MV-4-11 (cell line): ENCODE data around the gene BNIP1.

Experiments used
- DNase-seq: peaks from one replicate; lab custom pipeline; 2025; lab: John Stamatoyannopoulos, UW

Gene BNIP1

DNA sequence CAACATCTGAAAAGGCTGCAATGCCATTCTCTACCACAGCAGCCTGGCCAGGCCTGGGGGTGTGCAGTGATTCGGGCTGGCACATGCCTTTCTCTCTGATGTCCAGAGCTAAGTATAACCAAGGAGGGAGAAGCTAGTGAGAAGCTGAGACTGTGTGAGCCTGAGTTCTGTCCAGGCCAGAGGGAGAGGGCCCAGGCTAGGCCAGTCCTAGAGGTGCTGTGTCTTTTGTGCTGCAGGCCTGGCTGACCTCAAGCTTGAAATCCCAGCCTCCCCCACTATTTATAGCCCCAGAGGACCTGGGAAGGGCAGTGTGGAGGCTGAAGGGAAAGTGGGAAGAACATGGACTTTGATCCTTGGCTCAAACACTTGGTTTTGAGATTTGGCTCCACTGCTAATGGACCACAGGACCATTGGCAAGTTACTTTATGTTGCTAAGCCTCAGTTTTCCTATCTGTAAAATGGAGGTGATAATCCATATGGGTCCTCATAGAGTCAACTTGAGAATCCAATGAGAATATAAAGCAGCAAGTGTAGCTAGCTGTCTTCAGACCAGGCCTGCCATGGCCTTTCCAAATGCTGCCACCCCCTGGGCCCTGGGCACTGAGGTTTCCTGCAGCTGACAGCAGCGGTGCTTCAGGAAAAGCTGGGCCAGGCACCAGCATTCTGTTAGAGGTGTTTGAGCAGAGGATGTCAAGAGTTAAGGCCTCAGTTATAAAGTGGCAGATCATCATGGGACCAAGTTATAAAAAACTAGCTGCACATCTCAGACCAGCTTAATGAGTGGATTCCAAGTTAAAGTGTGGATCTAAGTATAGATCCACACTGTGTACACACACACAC is 21.1 kb downstream of the BNIP1 start:
- no peak for DNase-seq

DNA sequence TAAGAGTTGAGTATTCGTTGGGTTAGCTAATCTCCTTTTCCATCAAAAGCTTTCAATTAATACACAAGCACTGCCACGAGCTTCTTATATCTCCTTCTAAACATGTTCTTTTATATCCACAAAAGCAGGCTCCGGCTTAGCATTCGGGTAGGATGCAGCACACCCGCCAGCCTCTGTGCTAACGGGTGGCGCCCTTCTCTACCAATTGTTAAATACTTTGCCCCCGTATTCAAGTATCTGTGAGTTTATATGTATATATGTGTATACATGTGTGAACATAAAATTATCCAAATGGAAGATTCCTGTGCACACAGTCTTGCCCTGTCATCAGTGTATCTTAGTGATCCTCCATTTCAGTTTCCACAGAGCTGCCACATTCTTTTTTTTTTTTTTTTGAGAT is 27.8 kb downstream of the BNIP1 start:
- DNase-seq, result no peak

DNA sequence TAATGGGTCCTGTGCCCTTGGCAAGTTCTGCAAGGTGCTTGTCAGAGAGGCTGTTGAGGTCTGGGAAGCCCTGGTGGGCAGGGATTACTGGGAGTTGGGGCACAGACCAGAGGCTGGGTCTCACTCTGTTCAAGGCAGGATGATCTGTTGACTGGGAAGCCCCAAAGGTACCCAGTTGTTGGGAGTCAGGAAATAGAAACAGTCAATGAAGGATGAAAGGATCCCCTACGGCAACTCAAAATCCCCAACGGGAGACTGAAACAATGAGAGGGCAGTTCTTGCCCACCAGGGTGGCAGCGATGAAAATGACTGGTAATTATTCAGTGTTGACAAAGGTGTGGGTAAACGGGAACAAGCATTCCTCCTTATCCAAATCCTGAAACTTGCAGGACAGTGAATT is 31.2 kb downstream of the BNIP1 start:
- DNase-seq, result no peak

DNA sequence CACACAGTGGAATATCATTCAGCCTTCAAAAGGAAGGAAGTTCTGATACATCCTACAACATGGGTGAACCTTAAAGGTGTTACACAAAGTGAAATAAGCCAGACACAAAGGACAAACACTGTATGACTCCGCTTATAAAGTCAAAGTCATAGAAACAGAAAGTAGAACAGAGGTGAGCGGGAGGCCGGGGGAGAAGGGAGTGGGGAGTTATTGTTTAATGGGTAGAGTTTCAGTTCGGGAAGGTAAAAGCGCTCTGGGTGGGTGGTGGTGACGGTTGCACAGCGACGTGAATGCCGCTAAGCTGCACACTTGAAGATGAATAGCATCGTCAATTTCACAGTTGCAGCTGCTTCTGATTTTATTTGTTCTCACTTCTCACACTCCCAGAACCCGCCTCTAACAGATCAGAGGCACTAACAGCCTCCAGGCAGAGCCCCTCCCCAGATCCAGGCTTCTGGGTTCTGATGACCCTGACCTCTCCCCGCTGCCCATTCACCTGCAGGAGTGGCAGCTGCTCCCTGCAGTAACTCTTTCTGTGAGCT is 34.1 kb downstream of the BNIP1 start:
- DNase-seq, result no peak

DNA sequence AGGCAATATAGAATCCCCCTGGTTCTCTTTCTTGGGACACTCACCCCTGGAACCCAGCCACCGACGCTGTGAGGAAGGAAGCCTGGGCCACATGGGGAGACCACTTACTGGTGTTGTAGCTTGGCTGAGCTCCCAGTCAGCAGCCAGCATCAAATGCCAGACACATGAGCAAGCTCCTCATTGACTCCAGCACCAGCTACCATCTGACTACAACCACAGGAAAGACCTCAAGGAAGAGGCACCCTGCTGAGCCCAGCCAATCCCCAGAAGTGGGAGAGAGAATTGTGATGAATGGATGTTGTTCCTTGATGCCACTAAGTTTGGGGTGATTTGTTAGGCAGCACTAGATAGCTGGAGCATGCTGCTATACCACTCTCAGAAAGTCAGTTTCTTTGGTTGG is 36.0 kb downstream of the BNIP1 start:
- DNase-seq, result no peak

DNA sequence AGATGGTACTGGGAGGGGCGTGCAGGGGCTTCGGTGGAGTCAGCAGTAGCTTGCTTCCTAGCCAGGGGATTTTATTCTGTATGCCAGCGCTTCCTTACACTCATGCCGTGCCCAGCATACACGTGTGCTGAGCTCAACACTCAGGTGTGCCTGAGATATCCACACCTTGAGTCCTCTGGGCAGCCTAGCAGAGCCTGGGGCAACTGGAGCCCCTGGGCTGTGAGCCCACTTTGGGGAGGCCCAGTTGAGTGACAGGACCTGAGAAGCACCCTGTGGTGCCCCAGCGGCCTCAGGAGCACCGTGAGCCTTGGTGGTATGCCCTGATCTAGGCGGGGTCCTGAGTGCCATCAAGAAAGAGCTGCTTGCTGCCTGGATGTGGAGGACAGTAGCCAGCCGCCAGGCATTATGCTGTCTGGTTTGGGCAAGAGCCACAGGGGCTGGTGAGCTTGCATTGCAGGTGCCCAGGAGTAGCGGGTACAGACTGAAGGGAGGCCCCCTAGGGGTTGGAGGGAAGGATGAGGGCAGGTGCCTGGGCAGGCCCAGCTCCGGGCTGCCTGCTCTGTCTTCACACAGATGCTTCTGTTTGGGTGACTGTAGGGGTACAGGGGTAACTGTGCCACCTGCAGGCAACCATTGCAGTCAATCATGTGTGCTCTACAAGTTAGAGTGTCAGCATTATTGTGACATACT is 42.9 kb downstream of the BNIP1 start:
- no peak for DNase-seq

DNA sequence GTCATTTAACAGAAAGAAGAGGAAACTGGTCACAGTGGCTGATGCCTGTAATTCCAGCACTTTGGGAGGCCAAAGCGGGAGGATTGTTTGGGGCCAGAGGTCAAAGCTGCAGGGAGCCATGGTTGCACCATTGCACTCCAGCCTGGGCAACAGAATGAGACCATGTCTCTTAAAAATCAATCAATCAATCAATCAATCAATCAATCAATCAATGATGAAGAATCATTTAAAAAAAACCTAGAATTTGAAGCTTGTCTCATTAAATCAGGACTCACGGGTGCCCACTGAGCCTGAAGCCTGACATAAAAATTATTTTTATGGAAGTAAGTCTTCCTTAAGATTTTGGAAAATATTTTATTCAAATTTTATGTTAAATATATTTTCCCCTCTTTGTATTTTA is 43.9 kb downstream of the BNIP1 start:
- no peak for DNase-seq

DNA sequence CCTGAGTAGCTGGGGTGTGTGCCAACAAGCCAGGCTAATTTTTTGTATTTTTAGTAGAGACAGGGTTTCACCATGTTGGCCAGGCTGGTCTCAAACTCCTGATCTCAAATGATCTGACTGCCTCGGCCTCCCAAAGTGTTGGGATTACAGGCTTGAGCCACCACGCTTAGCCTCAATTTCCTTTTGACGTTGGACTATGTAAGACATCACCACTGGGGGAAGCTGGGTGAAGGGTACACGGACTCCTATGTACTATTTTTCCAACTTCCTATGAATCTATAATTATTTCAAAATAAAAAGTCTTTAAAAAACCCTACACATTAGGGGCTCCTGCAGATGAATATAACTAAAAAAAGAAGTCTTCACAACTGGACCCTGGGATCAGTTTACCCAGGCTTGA is 46.7 kb downstream of the BNIP1 start:
- no peak for DNase-seq

DNA sequence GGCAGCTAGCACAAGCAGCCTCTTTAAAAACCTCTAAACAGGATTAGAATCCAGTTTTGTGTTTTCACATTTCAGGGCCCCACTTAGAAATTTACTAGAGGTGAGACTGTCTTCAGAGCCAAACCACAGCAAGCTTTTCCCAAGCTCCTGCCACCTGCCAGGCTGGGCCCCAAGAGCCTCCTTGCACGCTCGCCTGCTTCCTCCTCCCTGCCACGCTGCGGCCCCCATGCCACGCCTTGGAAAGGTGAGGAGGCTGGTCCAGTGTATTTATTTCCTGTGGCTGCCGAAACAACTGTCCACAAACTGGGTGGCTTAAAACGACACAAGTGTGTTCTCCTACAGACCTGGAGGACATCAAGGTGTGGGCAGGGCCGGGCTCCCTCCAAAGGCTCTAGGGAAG is 47.2 kb downstream of the BNIP1 start:
- no peak for DNase-seq

DNA sequence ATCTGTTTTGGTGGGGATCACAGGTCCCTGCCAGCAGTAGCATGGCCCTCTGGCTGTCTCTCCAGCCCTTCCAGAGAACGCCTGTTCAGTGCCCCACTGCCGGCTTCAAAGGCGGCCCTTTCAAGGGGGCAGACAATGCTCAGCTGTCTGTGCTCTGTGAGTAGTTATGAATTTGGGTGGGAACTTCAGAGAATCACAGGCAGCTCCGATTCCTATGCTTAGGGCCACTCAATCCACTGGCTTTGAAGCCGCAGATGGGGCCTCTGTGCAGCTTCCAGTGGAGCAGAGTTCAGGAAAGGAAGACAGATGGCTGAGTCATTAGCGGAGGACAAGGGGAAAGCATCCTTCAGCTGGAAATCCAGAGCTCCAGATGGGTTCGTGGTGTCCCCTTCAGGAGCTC is 48.2 kb downstream of the BNIP1 start:
- DNase-seq, result no peak

DNA sequence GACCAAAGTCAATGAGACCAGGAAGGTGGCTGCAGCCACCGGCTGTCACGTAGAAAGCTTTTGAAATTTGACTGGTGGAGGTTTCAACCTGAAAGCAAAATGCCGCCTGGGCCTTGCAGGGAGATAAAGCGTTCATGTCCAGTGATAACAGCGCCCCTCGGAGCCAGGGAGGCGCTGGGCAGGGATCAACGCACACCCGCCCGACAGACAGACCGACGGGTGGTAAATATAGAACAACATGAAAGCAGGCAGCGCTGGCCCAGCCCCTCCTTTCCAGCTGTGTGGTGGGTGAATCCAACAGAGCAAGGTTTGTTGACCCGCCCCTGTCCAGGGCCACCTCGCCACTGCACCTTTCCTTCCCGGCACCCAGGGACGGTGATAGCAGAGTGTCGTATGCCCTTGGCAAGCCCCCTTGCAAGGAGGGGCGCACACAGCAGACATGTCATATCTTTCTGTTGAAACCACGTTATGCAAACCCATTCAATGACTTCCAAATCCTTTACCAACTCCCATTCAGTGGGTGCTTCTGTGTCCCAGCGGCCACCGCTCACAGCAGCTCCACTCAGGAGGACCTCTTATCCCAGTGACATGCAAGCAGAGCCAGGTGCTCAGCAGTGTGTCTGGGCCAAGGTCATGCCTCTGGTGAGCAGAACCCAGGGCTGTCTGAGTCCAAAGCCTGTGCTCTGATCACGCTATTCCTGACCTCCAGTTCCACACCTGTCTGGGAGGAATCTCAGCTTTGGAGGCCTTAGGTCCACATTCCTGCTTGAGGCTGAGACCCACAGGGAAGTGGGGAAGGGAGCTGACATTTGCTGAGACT is 52.0 kb downstream of the BNIP1 start:
- no peak for DNase-seq

DNA sequence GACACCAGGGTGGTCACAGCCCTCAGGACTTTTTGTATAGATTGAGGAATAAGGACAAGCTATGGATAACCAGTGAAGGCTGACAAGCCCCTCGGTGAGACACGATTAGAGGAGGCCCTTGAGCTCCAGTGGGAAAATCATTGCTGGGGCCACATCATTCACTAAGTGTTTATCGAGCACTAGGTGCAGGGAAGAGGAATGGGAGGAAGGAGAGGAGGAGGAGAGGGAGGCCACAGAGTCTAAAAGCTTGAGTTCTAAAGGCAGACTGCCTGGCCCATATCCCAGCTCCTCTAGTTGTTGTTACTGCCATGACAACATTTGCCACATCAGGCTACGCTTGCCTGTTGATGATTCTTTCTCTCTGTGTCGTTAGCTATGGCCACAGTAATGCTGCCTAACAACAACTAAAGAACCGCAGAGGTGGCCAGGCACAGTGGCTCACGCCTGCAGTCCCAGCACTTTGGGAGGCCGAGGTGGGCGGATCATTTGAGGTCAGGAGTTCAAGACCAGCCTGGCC is 53.1 kb downstream of the BNIP1 start:
- no peak for DNase-seq

DNA sequence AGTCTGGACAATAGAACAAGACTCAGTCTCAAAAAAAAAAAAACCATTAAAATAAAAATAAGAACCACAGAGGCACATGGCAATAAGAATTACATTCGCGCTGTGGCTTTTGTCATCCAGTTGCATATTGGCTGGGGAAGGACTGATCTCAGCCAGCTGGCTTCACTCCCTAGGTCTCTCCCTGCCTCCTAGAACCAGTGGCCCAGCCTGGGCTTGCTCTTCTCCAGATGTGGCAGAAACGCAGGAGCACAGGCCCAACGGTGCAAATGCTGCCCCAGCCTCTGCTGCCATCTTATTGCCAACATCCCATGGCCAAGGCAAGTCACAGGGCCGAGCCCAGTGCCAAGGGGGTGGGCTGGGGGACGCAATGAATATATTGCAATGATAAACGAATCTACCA is 53.7 kb downstream of the BNIP1 start:
- no peak for DNase-seq

DNA sequence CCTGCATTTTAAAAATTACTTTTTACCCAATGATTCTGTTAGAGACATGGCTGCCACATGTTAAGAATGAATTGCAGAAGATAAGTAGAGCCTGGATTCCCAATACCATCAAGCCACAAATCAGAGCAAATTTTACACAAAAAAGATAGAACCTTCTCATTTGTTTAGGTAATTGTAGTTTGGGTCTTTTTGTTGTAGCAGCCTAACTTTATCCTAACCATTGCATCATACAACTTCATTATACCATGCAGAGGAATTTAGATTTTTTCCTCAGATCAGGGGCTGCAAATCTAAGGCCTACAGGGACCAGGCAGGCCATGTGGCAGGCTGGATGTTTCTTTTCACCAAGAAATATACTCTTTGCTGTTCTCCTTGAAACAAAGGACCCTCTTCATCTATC is 56.0 kb downstream of the BNIP1 start:
- no peak for DNase-seq

DNA sequence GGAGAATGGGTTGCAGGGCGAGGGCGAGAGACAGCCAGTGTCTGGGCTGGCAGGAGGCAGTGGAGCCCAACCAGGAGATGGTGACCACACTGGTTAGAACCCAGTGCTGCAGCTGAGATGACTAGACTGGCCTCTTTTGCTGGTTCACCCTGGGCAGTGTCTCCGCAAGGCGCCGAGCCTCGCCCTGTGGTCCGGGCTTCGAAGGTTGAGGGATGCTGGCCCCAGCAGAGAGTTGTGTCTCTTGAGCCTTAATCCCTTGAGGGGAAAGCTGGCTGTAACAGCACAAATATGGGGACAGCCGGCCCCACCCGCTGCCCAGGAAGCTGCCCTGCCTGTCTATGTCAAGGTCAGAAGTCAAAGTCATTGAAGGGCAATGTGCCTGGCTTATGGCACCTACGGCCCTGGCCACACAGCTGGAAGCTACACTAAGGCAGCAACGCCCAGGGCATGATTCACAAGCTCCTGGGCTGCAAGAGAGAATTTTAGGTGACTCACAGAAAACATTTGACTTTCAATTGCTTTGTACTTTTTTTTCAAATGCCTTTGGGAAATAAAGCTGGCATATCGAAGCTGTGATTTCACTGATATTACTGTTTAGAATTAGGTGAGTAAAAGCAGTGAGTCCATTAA is 57.4 kb downstream of the BNIP1 start:
- DNase-seq, result no peak

DNA sequence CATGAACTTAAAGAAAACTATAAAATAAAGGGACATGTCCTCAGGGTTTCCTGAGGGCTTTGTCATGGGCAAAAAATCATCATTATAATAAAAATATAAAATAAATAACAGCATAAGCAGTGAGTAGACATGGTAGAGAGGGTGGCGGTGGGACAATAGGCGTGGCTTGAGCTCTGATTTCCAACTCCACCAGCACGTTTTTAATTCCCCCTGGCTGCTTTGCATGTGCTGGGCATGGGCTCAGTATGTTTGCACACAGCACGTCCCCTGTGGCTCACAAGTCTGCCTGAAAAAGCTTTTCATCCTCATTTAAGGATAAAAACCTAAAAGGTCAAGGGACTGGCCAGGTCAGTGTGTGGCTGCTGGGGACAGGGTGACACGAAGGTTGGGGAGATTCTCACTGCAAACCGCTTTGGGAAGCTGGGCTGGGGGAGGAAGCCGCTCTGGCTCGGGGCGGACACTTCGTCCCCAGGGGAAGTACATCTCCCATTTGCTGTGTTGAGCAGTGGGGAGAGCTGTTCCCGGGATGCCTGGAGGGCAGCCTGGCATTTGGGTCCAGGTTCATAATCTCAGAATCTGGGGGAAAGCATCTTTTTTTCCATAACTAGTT is 58.0 kb downstream of the BNIP1 start:
- DNase-seq, result no peak

DNA sequence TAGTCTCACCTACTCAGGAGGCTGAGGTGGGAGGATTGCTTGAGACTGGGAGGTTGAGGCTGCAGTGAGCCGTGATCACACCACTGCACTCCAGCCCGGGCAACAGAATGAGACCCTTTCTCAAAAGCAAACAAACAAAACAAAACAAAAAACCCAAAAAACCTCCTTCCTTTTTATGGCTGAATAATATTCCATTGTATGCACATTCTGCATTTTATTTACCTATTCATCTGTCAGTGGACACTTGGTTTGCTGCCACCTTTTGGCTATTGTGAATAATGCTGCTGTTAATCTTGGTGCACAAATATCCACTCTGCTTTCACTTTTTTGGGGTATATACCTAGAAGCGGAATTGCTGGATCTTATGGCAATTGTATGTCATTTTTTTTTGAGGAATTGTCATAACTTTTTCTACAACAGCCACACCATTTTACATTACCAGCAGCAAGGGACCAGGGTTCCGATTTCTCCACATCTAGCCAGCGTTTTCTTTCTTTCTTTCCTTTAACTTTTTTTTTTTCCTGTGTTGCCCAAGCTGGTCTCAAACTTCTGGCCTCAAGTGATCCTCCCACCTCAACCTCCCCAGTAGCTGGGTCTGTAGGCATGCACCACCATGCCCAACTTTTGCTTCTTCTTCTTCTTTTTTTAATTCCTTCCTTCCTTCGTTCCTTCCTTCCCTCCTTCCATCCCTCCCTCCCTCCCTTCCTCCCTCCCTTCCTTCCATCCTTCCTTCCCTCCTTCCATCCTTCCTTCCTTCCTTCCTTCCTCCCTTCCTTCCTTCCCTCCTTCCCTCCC is 60.1 kb downstream of the BNIP1 start:
- no peak for DNase-seq

DNA sequence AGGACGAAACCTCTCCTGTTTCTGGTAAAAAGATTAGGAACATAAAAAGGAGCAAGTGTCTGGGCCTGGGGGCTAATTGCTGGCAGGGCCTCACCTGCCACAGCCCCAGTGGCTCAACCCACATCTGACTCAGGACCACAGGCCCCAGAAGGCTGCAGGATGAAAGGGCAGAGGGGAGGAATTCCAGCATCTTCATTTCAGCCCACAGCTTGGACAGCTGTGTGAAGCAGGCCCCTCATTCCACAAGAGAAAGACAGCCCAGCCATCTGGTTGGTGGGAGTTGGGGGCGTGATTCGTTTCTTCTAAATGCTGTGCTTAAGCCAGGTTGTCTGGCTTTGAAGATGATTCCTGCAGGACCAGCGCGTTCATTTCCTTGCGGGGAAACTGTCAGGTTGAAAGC is 61.6 kb downstream of the BNIP1 start:
- no peak for DNase-seq

DNA sequence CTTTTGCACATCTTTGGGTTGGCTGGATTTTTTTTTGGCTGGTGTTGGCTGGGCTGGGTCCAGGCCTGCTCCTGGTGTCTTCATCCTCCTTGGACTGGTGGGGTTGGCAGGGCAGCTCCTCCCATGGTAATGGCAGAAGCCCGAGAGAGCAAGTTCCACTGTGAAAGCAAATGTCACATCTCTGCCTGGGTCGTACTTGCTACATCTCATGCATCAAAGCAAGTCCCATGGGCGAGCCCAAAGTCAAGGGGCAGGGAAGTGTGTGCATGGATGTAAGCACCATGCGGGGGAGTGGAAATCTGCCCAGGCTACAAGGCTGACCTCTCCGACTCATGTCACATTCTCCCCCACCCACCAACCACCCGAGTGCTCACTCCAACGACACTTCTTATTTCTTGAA is 64.0 kb downstream of the BNIP1 start:
- no peak for DNase-seq

DNA sequence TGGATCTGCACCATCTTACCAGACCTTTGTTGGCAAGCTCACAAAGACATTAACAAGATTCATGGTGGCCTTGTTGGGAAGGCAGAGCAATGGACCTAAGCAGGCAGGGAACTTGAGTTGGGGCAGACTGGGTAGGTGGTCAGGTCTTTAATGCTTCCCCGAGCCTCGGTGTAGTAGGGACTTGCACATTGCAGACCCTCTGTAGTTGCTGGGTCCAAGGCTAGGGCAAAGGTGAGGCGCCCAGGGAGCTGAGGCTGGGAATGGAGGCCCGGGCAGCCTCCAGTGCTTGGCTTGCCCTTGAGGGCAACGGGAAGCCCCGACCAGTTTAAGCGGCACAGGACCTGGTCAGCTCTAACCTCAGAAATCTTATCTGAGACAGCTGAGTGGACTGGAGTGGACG is 66.5 kb downstream of the BNIP1 start:
- no peak for DNase-seq

DNA sequence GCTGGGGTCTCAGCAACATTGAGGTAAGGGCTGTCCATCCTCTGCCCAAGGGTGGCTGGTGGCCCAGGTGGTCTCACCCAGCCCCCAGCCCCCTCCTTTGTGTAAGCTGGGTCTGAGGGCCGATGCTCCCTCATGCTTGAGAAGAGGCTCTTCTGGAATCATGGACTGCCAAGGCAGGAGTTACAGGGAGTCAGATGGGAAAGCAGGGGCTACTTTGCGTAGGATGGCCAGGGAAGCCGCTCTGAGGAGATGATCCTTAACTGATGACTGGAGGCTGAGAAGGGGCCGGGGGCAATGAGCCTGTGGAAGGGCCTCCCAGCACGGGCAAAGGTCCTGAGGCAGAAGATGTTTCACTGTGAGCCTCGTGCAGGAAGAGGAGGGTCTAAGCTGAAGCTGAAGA is 67.0 kb downstream of the BNIP1 start:
- no peak for DNase-seq
